K562 (cell line): ENCODE measurements around the gene CCDC171. TPM values are rescaled to one million over a fixed set of nuclear protein-coding genes. Genes with fewer than 3 reads are reported as not detected.

Experiments used
- CHD2 ChIP-seq: IDR thresholded peaks from 2 replicates; pipeline ENCODE4 v1.6.1; 2011; ENCODE audit warnings: low read depth, low read length
- MCM5 ChIP-seq: fragments of 450-650 bp; IDR thresholded peaks from 2 replicates; pipeline ENCODE4 v1.6.1; 2016; ENCODE audit warnings: low read depth
- POU5F1 ChIP-seq: fragments of 150-350 bp; IDR thresholded peaks from 2 replicates; pipeline ENCODE4 v1.6.1; 2014; ENCODE audit warnings: borderline replicate concordance, low read length, low read depth, mild to moderate bottlenecking; ENCODE audit not compliant: partially characterized antibody
- SOX6 ChIP-seq: fragments of 450-650 bp; IDR thresholded peaks from 2 replicates; pipeline ENCODE4 v1.6.1; 2014; ENCODE audit warnings: mild to moderate bottlenecking
- ZKSCAN1 ChIP-seq: fragments of 150-350 bp; IDR thresholded peaks from 2 replicates; pipeline ENCODE4 v1.6.1; 2016; ENCODE audit warnings: low read depth, low read length
- ZNF324 ChIP-seq: fragments of 250-450 bp; sonication (Bioruptor Pico); IDR thresholded peaks from 2 replicates; pipeline ENCODE4 v1.4.0; 2020; ENCODE audit warnings: mild to moderate bottlenecking
- ZNF347 ChIP-seq: fragments of 450-650 bp; formaldehyde crosslinking; IDR thresholded peaks from 2 replicates; pipeline ENCODE4 v1.4.0; 2020; ENCODE audit warnings: low read depth, mild to moderate bottlenecking, moderate library complexity
- polyA plus RNA-seq, 8 experiments: library from polyadenylated mRNA; depleted of rRNA in 4 of 8; stranded (reverse) in 5 of 8; unstranded in 3 of 8; fragments of >200 nt; fragmentation: Nextera tagmentation in 2 of 8; fragmentation: Illumina TruSeq in 1 of 8; extraction: Ambion mirVana in 2 of 8; extraction: Trizol in 1 of 8; gene quantifications; 2 replicates each; pipeline versions ENCODE4 v1.2.1 to v1.2.3, GENCODE V29; 2011 to 2014; ENCODE audit warnings: inconsistent platforms in 1 of 8, missing spikeins in 1 of 8
- total RNA-seq, 7 experiments: library from RNA; depleted of rRNA in 6 of 7; stranded (reverse); fragments of >200 nt in 6 of 7; fragmentation: Illumina TruSeq in 2 of 7; extraction: Trizol in 2 of 7; gene quantifications; 2 replicates each; pipeline versions ENCODE4 v1.2.1 to v1.2.3, GENCODE V29; 2011 to 2021; ENCODE audit warnings: low replicate concordance in 1 of 7
- TF ChIP-seq, protein P1 (sequence below): sonication (generic); formaldehyde crosslinking; IDR thresholded peaks from 2 replicates; pipeline ENCODE4 v1.8.1; 2023; ENCODE audit warnings: mild to moderate bottlenecking, missing genetic modification reagents
- TF ChIP-seq, protein P2 (sequence below): fragments of 450-650 bp; IDR thresholded peaks from 2 replicates; pipeline ENCODE4 v1.6.1; 2016; ENCODE audit warnings: borderline replicate concordance

The CCDC171 gene
- total and polyA plus RNA-seq, 9 of the 15 experiments (the other 6 are each of a cell fraction or from before 2014, with no cell fraction given): 0.08 to 3.8 (median 0.27) TPM

- TF ChIP-seq CHD2 (no peak), ZKSCAN1 (no peak), ZNF324 (CRISPR knock-in tag) (no peak), MCM5 (no peak), SOX6 (no peak), ZNF347 (CRISPR knock-in tag) (no peak), POU5F1 (no peak)
- TF ChIP-seq, protein P1, sequence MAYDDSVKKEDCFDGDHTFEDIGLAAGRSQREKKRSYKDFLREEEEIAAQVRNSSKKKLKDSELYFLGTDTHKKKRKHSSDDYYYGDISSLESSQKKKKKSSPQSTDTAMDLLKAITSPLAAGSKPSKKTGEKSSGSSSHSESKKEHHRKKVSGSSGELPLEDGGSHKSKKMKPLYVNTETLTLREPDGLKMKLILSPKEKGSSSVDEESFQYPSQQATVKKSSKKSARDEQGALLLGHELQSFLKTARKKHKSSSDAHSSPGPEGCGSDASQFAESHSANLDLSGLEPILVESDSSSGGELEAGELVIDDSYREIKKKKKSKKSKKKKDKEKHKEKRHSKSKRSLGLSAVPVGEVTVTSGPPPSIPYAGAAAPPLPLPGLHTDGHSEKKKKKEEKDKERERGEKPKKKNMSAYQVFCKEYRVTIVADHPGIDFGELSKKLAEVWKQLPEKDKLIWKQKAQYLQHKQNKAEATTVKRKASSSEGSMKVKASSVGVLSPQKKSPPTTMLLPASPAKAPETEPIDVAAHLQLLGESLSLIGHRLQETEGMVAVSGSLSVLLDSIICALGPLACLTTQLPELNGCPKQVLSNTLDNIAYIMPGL (CRISPR knock-in tag): no peak
- TF ChIP-seq, protein P2, sequence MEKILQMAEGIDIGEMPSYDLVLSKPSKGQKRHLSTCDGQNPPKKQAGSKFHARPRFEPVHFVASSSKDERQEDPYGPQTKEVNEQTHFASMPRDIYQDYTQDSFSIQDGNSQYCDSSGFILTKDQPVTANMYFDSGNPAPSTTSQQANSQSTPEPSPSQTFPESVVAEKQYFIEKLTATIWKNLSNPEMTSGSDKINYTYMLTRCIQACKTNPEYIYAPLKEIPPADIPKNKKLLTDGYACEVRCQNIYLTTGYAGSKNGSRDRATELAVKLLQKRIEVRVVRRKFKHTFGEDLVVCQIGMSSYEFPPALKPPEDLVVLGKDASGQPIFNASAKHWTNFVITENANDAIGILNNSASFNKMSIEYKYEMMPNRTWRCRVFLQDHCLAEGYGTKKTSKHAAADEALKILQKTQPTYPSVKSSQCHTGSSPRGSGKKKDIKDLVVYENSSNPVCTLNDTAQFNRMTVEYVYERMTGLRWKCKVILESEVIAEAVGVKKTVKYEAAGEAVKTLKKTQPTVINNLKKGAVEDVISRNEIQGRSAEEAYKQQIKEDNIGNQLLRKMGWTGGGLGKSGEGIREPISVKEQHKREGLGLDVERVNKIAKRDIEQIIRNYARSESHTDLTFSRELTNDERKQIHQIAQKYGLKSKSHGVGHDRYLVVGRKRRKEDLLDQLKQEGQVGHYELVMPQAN: no peak
Observed at GRCh38 chr9:15738011-15738410, 185.2 kb downstream of the CCDC171 start (continued).
